GM08714 (cell line): ENCODE measurements around the gene LCN1.
A peak's percentile ranks its signal among the peaks of the same experiment; 100 is the strongest.

Experiments used
- H3K4me3 ChIP-seq: fragments of 200-500 bp; sonication (Bioruptor generic); 2 replicates; pipeline ENCODE4 v1.5.1; 2014; ENCODE audit warnings: mild to moderate bottlenecking, low read length, inconsistent platforms
- ZNF274 ChIP-seq: IDR thresholded peaks from 2 replicates; pipeline ENCODE4 v1.6.1; 2012; ENCODE audit warnings: mild to moderate bottlenecking, low read depth, low read length

LCN1 gene

DNA sequence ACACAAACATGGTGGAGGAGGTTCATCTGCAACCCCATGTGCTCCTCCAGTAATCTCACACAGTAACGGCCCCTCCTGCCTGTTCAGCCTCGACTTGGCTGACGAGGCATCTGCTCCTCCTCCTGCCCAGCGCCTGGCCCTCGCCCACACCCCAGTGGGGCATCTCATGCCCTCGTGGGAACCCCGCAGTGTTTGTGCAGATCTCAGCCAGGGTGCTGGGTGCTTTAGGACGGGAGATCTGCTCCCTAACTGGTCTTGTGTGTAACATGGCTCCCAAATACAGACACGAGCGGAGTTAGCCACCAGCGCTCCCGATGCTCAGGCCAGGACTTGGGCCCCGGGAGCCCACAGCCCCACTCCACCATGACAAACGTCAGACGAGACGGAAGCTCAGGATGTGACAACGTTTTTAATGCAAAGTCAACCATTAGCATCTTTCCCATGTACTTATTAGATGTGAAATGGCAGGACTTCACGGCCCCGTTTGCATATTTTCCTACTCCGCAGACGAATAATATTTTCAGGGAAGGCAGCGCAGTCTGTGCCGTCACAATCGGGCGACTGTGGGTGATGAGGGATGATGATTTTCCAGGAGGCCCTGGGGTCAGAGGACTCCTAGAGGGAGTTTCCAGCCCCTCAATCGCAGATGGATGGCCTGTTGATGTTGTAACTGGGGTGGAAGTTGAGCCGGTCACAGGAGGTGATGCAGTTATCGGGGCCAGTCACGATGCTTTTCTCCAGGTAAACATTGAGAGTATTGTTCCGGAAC, 26.3 kb upstream of the LCN1 start:
- TF ChIP-seq ZNF274: no peak
- H3K4me3 ChIP-seq: no peak overlapping the region

- no peak for TF ChIP-seq ZNF274
- no peak overlapping the region for H3K4me3 ChIP-seq
Measured at GRCh38 chr9:135498381-135499126, 22.7 kb upstream of the LCN1 start.

DNA sequence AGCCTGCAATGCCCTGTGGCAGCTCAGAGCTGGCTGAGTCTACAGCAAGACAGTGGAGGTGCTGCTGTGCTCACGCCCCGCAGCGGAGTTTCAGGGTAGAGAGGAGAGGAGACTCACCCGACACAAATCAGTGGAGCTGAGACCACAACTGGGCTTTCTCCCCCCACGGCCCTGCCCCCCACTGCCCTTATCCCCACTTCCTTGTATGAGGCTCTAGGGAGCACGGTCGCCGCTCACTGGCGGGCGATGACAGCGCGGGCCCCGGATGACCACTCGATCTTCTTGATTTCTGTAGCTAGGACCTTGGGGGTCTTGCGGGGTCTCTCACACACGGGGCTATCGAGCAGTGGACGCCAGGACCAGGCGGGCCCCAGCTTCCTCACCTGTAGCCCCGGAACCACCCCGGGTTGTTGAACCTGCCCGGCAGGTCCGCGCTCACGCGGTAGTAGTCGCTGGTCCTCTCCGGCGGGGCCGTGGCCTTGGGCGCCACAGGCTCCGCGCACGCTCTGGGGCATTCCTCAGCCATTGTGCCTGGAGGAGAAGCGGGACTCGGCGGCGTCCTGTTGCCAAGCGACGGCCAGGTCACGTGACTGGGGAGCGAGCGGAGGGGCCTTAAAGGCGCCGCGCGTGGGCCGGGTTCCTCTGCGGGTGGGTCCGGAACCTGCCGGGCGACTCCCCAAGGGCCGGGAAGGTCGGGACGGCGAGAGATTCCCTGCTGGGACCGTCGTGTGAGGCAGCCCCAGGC, 21.7 kb upstream of the LCN1 start:
- TF ChIP-seq ZNF274: no peak

DNA sequence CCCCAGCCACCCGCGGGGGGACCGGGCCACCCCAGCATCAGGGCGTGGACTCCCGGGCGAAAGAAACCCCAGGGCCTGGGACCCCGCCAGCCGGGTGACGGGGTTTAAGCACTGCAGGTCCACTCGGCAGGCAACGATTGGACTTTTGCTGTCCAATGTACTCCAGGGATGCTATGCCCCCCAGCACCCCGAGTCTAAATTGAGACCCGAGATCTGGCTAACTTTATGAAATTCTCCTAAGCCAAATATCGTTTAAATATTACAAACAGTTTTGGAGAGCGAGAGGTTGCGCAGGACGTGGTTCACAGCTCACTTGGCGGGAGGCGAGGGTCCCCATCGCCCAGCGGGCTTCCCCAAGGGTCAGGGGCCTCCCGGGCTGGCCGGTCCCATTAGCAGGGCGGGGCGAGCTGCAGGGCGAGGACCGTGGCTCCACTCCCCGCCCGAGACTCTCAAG, 21.1 kb upstream of the LCN1 start:
- H3K4me3 ChIP-seq: peak overlapping the region; percentile 87
- no peak for TF ChIP-seq ZNF274

More for the DNA sequence above, 21.7 kb upstream of the LCN1 start:
- peak overlapping the region; percentile 87 for H3K4me3 ChIP-seq

DNA sequence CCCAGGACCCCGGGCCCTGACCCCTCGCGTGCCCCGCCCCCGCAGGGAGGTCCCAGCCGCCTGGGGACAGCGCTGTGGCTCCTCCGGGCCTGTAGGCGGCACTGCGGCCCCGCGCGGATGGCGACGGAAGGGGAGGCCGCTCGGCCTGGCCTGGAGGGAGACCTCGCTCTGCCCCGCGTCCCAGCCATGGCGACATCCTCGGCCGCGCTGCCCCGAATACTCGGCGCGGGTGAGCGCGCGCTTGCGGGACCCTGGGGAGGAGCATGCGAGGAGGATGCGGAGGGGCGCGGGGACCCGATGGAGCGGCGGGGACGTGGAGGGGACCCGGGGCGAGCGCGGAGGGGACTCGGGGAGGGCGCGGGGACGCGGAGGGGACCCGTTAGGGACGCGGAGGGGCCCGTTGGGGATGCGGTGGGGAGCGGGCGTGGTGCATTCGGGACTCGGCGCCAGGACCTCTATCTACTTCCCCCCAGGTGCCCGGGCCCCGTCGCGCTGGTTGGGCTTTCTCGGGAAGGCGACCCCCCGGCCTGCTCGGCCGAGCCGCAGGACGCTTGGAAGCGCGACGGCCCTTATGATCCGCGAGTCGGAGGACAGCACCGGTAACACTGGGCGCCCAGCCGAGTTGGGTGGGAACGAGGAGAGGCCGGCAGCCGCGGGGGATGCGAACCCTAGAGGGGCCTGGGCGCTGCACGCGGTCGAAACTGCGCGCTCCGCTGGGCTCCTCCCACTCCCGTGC, 20.5 kb upstream of the LCN1 start, which contains the start of gene MRPS2:
MRPS2 (plus strand) TSS at position 158 of the 736 bp plus-strand sequence; CDS start at position 187, 29 bp downstream.
- no peak for TF ChIP-seq ZNF274

DNA sequence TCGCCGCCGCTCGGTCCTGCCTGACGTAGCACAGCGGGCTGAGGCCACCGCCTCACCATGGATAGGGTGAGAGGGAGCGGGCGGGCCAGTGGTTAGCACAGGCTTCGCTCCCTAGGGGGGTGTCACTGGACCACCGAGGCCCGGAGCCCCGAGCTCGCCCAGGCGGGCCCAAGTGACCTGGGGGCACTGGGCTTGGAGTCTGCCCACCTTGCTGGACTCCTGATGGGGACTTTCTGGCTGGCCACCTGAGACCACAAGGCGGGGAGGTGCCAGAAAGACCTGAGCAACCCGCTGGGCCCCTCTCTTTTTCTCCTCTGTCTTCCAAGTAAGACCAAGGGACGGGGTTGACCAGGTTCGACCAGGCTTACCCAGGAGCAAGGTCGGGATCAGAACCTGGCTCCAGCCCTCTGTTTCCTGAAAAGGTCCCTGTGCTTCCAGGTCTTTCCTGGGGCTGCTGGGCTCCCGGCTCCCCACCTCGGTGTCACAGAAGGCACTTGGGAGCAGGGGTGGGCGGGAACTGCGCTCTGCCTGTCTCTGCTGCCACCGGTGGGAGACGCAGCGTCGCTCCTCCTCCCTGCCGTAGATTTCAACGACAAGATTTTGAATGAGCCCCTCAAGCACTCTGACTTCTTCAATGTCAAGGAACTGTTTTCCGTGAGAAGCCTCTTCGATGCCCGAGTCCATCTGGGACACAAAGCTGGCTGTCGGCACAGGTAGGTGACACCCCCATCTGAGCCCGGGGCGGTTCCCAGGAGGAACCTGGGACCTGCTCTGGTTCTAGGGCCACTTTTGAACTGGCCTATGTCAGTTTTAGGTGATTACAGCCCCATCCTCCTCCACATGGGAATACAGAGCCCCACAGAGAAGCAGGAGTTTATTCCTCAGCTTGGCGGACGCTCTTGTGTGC, 19.7 kb upstream of the LCN1 start:
- H3K4me3 ChIP-seq: peak overlapping the region; percentile 87
- no peak for TF ChIP-seq ZNF274

More for the DNA sequence above, 20.5 kb upstream of the LCN1 start, which contains the start of gene MRPS2:
- peak within 1 kb of the TSS; percentile 87 for H3K4me3 ChIP-seq

DNA sequence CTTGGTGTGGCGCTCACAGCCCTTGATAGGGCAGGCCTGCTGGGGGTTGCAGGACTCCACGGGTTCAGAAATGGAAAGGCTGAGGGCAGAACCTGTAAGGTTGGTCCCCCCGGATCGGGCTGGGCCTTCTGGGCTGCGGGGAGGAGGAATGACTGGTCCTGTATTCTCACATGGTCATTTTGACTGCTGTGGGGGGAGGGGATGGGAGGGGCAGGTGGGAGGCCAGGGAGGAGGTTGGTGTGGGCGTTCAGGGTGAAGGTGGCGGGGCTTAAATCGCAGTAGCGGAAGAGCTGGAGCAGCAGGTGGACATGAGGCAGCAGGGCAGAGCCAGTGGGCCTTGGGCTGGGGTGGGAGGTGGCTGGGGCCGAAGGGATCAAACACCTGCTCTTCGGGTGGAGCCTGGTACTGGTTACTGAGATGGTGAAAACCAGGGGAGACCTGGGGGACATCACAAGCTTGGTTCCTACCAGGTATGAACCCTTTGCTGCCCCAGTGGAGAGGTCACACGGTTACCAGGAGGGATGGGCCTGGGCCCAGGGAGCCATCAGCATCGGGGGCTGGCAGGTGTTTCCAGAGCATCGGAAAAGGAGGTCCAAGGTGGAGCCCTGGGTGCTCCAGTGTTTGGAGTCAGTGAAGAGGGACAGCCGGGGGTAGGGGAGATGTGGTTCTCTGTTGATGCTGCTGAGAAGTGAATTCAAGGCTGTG, 18.9 kb upstream of the LCN1 start:
- TF ChIP-seq ZNF274: no peak
- H3K4me3 ChIP-seq: no peak overlapping the region

DNA sequence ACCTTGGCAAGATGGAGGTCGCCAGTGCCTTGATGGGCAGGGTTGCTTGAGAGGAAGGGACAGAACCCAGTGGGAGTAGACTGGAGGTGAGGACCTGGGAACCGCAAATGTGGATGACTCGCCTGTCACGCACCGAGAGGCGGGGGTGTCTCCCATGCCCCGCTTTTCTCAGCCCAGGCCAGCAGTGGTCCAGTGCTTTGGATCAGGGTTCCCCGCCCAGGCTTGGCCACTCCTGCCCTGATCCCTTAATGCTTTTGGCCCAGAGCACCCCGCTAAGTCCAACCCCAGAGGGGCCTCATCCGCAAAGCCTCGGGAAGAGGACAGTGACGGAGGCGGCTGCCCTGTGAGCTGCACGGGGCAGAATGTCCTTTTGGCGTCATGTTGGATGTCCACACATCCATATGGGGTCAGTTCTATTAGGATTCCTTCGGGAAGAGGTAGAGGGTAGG, 18.3 kb upstream of the LCN1 start:
- TF ChIP-seq ZNF274: no peak
- H3K4me3 ChIP-seq: no peak overlapping the region

DNA sequence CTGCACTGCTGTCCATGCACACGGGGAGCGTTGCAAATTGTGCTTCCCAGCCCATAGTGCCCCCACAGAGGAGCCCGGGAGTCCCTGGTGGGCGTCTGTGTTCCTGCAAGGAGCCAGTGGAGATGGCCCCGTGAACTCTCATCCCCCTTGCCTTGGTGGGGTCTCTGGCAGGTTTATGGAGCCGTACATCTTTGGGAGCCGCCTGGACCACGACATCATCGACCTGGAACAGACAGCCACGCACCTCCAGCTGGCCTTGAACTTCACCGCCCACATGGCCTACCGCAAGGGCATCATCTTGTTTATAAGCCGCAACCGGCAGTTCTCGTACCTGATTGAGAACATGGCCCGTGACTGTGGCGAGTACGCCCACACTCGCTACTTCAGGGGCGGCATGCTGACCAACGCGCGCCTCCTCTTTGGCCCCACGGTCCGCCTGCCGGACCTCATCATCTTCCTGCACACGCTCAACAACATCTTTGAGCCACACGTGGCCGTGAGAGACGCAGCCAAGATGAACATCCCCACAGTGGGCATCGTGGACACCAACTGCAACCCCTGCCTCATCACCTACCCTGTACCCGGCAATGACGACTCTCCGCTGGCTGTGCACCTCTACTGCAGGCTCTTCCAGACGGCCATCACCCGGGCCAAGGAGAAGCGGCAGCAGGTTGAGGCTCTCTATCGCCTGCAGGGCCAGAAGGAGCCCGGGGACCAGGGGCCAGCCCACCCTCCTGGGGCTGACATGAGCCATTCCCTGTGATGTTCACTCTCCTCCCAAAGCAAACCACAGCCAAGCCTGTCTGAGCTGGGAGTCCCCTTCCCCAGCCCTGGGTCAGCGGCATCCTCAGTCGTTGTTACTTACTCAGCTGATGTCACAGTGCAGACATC, 17.6 kb upstream of the LCN1 start:
- H3K4me3 ChIP-seq: no peak overlapping the region
- TF ChIP-seq ZNF274: no peak

DNA sequence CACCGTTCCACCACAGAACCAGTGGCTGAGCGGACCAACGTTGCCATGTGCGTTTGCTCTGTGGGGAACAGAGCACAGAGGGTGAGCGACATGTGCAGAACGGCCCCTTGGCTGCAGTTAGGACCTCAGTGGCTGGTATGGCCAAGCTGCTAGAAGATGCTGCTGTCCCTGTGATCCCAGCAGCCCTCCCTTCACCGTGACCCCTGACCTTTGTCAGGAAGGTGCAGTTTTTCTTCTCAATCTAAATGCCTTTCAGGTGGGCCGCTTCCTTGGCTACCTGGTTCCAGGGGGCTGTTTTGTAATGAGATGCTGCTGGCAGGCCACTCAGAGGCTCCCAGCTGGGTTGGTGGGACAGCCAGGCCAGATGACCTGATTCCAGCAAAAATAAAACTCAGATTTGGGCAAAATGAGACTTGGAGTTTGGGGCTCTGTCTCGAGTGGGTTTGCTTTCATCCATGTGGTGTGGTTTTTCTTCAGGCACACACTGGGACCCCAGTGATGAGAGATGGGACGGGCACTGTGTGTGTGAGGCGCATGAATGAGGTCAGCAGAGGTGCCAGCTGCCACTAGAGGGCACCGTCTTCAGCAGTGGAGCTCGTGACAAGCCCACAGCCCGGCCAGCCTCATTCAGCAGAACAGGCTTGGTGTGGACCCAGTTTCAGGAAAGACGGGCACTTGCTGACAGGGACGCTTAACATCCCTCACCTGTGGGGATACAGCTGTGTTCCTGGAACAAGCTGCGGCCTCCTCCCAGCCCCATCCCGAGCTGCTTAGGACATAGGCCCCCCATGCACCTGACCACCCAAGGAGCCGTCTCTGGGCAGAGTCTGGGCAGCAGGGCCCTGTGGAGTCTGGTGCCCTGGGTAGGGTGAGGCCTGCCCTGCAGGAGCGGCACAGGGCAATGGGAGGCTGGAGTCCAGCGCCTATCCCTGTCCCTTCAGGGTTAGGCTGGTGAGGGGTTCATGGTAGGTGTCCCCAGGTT, 16.7 kb upstream of the LCN1 start:
- no peak for TF ChIP-seq ZNF274
- H3K4me3 ChIP-seq: no peak overlapping the region
